Mesodermal cell (in vitro differentiated cells): ENCODE data around the gene VOPP1.

Experiments used
- H3K27ac ChIP-seq: 2 replicates; pipeline ENCODE4 v1.7.0; 2013; ENCODE audit warnings: mild to moderate bottlenecking, low read depth, low read length, moderate library complexity; ENCODE audit not compliant: severe bottlenecking
- H3K36me3 ChIP-seq: 2 replicates; pipeline ENCODE4 v1.7.1; 2013; ENCODE audit warnings: mild to moderate bottlenecking, low read length, moderate library complexity; ENCODE audit not compliant: control insufficient read depth, insufficient read depth
- H3K4me1 ChIP-seq: one replicate; pipeline ENCODE4 v1.7.1; 2013; ENCODE audit warnings: mild to moderate bottlenecking, low read length; ENCODE audit not compliant: insufficient read depth, control insufficient read depth, poor library complexity, severe bottlenecking
- H3K4me3 ChIP-seq: 2 replicates; pipeline ENCODE4 v1.7.0; 2013; ENCODE audit warnings: low read length, control low read depth, mild to moderate bottlenecking; ENCODE audit not compliant: insufficient read depth, poor library complexity, severe bottlenecking; ENCODE audit errors: extremely low read depth
- H3K9me3 ChIP-seq: 2 replicates; pipeline ENCODE4 v1.7.1; 2013; ENCODE audit warnings: mild to moderate bottlenecking, low read length, moderate library complexity; ENCODE audit not compliant: control insufficient read depth
- WGBS, 2 experiments: methylation state at CpG; one replicate each; pipeline ENCODE4 v1.1.5; 2013; ENCODE audit warnings: missing lambda C conversion rate in 2 of 2; ENCODE audit not compliant: insufficient coverage in 2 of 2; 5-methylcytosine and 5-hydroxymethylcytosine counted together

VOPP1 gene

DNA sequence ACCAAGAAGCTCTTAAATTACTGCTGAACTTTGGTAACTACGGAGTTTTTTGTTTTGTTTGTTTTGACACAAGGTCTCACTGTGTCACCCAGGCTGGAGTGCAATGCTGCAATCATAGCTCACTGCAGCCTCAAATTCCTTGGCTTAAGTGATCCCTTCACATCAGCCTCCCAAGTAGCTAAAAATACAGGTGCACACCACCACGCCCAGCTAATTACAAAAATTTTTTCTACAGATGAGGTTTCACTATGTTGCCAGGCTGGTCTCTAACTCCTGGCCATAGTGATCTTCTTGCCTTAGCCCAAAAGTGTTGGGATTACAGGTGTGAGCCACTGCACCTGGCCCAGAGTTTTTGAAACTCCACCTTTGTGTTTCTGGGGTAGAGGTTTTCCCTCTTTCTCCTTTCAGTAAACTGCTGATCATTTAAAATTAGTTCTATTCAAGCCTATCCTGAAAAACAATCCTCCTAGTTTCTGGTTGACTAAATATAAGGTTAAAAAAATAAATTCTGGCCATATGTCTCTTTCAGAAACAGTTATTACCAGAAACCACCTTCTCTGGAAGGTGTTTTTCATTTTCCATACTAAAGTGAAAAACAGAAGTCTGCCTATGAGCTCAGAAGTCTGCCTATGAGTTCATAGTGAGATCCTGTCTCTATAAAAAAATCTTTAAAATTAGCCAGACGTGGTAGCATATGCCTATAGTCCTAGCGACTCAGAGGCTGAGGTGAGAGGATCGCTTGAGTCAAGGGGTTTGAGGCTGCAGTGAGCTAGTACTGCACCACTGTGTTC is 63.9 kb downstream of the VOPP1 start:
- Histone ChIP-seq H3K4me3 (no peak overlapping the region), H3K27ac (no peak overlapping the region), H3K36me3 (peaks cover 13% of the 10 kb centered on the region), H3K9me3 (no peaks in the 10 kb centered on the region), H3K4me1 (peaks cover 30% of the 10 kb centered on the region)
- WGBS, 2 experiments = 84 to 93% methylated on average over 2 to 4 of the region's 5 CpGs

GRCh38 chr7:55507743-55508142 is 64.6 kb downstream of the VOPP1 start:
- no peak overlapping the region for H3K4me3 ChIP-seq
- peaks cover 17% of the 10 kb centered on the region for H3K36me3 ChIP-seq
- 100% methylated on average over 3 of the region's 5 CpGs; no CpG with 5 or more reads in 1 of the 2 experiments for WGBS, 2 experiments
- no peak overlapping the region for H3K27ac ChIP-seq
- no peaks in the 10 kb centered on the region for H3K9me3 ChIP-seq
- peaks cover 30% of the 10 kb centered on the region for H3K4me1 ChIP-seq

DNA sequence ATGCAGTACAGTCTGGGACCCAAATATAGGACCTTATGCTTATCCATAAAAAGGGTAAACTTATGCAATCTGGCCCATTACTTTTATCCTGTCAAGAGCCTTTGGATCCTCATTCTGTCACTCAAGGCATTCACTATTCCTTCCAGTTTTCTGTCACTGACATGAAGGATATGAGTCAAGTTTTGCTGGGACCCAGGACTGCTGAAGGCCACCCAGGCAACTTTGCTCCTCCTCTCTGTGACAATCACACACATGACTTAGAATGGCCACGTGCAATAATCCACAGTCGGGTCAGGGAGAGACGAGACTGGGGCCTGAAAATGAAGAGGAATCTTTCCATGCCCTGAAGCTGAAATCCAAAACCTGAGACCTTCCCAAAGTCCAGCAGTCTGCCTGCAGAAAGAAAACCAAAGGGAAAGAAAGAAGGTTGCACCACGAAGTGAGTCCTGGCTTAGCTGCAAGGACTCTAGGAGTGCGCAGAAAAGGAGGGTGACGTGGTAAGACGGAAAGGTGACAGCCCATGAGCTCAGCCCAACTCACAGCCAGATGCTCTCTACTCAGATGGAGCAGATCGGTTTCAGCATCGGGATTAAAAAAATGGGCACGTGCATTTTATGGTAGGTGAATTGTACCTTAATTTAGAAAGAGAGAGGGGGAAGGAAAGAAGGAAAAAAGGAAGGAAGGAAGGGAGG is 67.2 kb downstream of the VOPP1 start:
- peaks cover 26% of the 10 kb centered on the region for H3K4me1 ChIP-seq
- WGBS, 2 experiments = 88 to 93% methylated on average over 6 to 7 of the region's 10 CpGs
- H3K4me3 ChIP-seq = no peak overlapping the region
- no peaks in the 10 kb centered on the region for H3K9me3 ChIP-seq
- H3K27ac ChIP-seq = no peak overlapping the region
- peaks cover 37% of the 10 kb centered on the region for H3K36me3 ChIP-seq

DNA sequence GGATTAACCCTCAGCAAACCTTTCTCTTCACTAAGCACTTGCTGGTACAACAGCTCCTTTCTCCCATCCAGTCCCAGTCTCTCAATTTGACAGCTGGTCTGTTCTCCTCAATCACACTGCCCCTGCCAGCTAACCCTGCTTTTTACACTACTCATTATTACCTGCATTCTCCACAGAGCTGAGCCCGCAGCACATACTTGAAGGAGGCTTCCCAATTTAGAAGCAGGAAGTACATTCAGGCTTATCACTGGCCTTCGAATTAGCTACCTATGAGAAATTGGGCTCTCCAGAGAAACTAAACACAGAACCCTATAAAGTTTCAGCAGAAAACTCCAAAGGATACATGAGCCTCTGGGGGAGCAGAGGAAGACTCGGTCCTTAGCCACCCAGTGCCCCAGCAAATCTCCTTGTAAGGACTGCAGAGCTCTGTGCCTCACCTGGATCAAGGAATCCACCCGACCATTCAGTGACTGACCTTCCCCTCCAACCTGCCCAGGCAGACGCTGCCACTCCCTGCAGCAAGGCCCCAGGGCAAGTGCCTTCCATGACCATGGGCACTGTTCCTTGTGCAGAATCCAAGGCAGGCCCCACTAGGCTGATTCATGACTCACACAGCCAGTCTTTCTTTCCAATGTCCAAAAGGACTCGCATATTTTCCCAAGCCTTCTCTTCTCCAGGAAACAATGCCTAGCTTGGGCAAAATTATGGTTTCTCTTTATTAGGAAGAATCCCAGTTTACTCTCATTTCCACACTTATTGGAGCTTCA is 68.0 kb downstream of the VOPP1 start:
- 92% methylated on average over 5 of the region's 6 CpGs for WGBS, 2 experiments

DNA sequence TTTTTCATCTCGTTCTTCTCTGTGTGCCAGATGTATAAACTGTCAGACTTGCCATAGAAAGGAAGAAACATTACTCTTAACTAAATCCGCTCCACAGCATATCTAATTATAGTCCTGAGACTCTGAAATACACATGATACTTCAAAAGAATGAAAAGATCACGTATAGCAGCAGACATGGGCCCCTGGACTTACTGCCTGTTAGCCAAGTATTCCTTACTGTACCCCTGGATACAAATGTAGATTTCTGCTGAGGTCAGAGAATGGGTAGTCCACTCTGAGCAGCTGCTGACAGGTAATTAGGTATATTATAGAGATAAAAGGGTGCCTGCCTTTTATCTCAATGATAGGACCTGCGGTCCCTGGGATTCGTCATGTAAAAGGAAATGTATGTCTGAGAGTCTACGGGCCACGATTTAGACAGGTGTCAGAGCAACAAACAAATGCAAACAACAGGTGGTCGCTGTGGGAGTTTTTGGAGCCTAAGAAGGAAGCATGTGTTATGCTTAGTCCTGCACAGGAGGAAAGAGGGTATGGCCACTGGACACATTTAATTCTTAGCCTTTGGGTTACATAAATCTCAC is 69.4 kb downstream of the VOPP1 start:
- Histone ChIP-seq H3K4me1 (peaks cover 22% of the 10 kb centered on the region), H3K4me3 (no peak overlapping the region), H3K9me3 (no peaks in the 10 kb centered on the region), H3K36me3 (peaks cover 50% of the 10 kb centered on the region), H3K27ac (no peak overlapping the region)
- WGBS, 2 experiments = 90 to 91% methylated on average over 7 to 8 of the region's 8 CpGs

More for the DNA sequence above, 68.0 kb downstream of the VOPP1 start:
- Histone ChIP-seq H3K4me1 (peaks cover 22% of the 10 kb centered on the region), H3K9me3 (no peaks in the 10 kb centered on the region), H3K4me3 (no peak overlapping the region), H3K27ac (no peak overlapping the region), H3K36me3 (peaks cover 43% of the 10 kb centered on the region)

DNA sequence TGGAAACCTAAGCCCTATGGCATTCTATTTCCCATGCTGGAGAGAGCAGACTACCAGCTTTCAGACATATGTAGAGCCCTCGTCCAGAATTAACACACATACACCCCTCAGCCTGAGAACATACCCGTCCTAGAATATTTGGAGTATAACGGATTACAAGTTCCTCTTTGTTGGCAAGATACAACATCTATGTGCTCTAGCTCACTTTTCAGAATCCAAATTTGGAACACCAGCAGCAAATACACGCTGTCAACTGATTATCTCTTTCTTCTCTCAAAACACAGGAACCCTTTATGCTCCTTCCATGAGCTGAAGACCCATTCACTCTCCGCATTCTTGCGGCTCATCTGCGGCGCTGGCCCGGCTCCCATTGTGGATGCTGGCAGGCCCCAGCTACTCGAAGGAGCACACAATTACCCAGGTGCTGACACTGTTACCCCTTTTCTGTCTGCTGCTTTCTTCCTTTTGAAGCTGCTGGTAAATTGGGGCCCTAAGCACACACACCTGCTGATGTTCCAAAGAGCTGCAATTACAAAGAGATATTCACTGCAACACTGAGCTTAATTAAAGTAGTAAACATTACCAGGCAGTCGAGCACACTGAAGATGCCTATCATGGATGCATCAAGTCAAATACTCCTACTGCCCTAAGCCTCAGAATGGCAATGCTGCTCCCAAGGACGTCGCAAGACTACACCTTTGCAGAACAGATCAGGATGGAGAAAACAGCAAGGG is 70.0 kb downstream of the VOPP1 start:
- WGBS, 2 experiments = 90 to 94% methylated on average over 12 of the region's 13 CpGs
- Histone ChIP-seq H3K4me3 (no peak overlapping the region), H3K27ac (no peak overlapping the region), H3K9me3 (no peaks in the 10 kb centered on the region), H3K36me3 (peaks cover 56% of the 10 kb centered on the region), H3K4me1 (peaks cover 22% of the 10 kb centered on the region)

GRCh38 chr7:55501611-55502010 is 70.7 kb downstream of the VOPP1 start:
- 65 to 70% methylated on average over 2 of the region's 3 CpGs for WGBS, 2 experiments
- no peak overlapping the region for H3K4me3 ChIP-seq
- no peaks in the 10 kb centered on the region for H3K9me3 ChIP-seq
- H3K27ac ChIP-seq = no peak overlapping the region
- peaks cover 58% of the 10 kb centered on the region for H3K36me3 ChIP-seq
- H3K4me1 ChIP-seq = peaks cover 22% of the 10 kb centered on the region

GRCh38 chr7:55500117-55500756 is 72.1 kb downstream of the VOPP1 start:
- peaks cover 71% of the 10 kb centered on the region for H3K36me3 ChIP-seq
- no peak overlapping the region for H3K4me3 ChIP-seq
- 75 to 86% methylated on average over 3 to 4 of the region's 7 CpGs for WGBS, 2 experiments
- peaks cover 14% of the 10 kb centered on the region for H3K4me1 ChIP-seq
- no peaks in the 10 kb centered on the region for H3K9me3 ChIP-seq
- H3K27ac ChIP-seq = no peak overlapping the region

DNA sequence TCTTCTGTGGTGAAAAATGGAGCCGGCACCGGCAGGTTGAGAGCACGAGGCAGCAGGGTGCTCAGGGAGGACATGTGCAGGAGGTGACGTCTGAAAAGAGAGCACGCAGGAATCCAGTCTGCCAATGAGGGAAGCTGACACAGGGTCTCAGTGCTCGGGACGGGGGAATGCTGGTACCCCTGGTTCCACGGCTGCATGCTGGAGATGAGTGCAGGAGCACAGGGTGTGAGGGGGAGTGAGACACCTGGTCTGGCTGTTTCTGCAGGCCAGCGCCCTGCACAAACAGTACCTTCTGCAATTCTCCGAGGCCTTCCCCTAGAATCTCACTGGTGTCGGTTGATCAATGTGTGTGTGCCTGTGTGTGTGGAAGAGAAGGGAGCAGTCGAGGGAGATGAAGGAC is 72.7 kb downstream of the VOPP1 start:
- WGBS, 2 experiments = 94 to 96% methylated on average over 8 to 12 of the region's 12 CpGs
- H3K27ac ChIP-seq = no peak overlapping the region
- peaks cover 72% of the 10 kb centered on the region for H3K36me3 ChIP-seq
- H3K4me3 ChIP-seq = no peak overlapping the region
- H3K9me3 ChIP-seq = no peaks in the 10 kb centered on the region
- peaks cover 8% of the 10 kb centered on the region for H3K4me1 ChIP-seq
